Body of pancreas (tissue), 4 donors: ENCODE results near the gene IFNA7. TPM values are rescaled to one million over a fixed set of nuclear protein-coding genes. Genes with fewer than 3 reads are reported as not detected.
A peak's percentile ranks its signal among the peaks of the same experiment; 100 is the strongest.
"Not testable (repeated sequence)": the region's sequence is repeated elsewhere in the genome, so short reads cannot be mapped to it uniquely, and the experiment has no call there.

ENCODE experiments used
- ATAC-seq: fragments of 150-250 bp; one replicate; pipeline ENCODE4 v1.9.1; 2016
- DNase-seq, 4 donors: peaks; one replicate each; pipeline ENCODE4 v3.0.0-alpha.2; 2019
- H3K27ac ChIP-seq, 4 donors: fragments of 200-600 bp; sonication (generic); 1 replicate in 3 of 4; 2 replicates in 1 of 4; pipeline versions ENCODE4 v1.5.1 to v1.6.1; 2016 to 2019; ENCODE audit warnings: mild to moderate bottlenecking in 1 of 4, mixed read lengths in 1 of 4, moderate library complexity in 1 of 4
- H3K27me3 ChIP-seq, 2 donors: fragments of 200-600 bp; sonication (generic); one replicate each; pipeline ENCODE4 v1.6.0; 2016; ENCODE audit warnings: mild to moderate bottlenecking in 1 of 2
- H3K36me3 ChIP-seq, 2 donors: fragments of 200-600 bp; sonication (generic); replicated peaks in 1 of 2; 2 replicates each; pipeline ENCODE4 v1.5.1; 2016; ENCODE audit warnings: low read depth in 2 of 2; ENCODE audit not compliant: insufficient read depth in 1 of 2
- H3K4me1 ChIP-seq: fragments of 200-600 bp; sonication (generic); one replicate; pipeline ENCODE4 v1.6.0; 2016
- H3K4me3 ChIP-seq, 2 donors: fragments of 200-600 bp; sonication (generic); 1 replicate in 1 of 2; 2 replicates in 1 of 2; pipeline ENCODE4 v1.5.1; 2016 to 2019
- H3K9me3 ChIP-seq, 3 donors: fragments of 200-600 bp; sonication (generic); 1 replicate in 2 of 3; 2 replicates in 1 of 3; pipeline ENCODE4 v1.5.1; 2016
- CTCF ChIP-seq, 7 experiments: fragments of 450-650 bp in 4 of 7; fragments of 200-600 bp in 3 of 7; sonication (generic) in 3 of 7; IDR thresholded peaks; one replicate each; pipeline ENCODE4 v1.5.1; 2016 to 2019; ENCODE audit warnings: antibody characterized with exemption in 7 of 7
- POLR2A ChIP-seq, 3 donors: fragments of 450-650 bp; IDR thresholded peaks; one replicate each; pipeline ENCODE4 v1.6.1; 2016; ENCODE audit warnings: antibody characterized with exemption in 3 of 3, mild to moderate bottlenecking in 2 of 3
- WGBS, 2 donors: methylation state at CpG; one replicate each; pipeline ENCODE4 v1.1.5; 2017; 5-methylcytosine and 5-hydroxymethylcytosine counted together
- intact Hi-C: fragments of 100-400 bp; cut with DNase I; formaldehyde crosslinking; loops from one replicate; pipeline ENCODE4 v1.15.1; 2023
- total RNA-seq, 2 donors: library from RNA; depleted of rRNA; stranded (reverse); fragments of >200 nt; gene quantifications; one replicate each; pipeline ENCODE4 v1.1.0, GENCODE V29; 2016

IFNA7 gene
- total RNA-seq, 2 donors from 2014 or later = not detected

GRCh38 chr9:21182810-21183736, 18.9 kb downstream of the IFNA7 start:
- DNase-seq = peak in 2 of 4 donors; percentile 9 to 21
- H3K4me3 ChIP-seq, ATAC-seq, H3K4me1 ChIP-seq, H3K36me3 ChIP-seq, H3K27ac ChIP-seq, intact Hi-C loops, H3K9me3 ChIP-seq, H3K27me3 ChIP-seq: not testable (repeated sequence)
- peak in 4 of 7 experiments; percentile 10 to 30 (median 12) for TF ChIP-seq CTCF (IDR thresholded peaks at IDR 0.05)
- WGBS, 2 donors = 30 to 40% methylated on average over 4 of the region's 4 CpGs

- no peak overlapping the region for H3K27ac ChIP-seq
- WGBS, 2 donors = 80 to 81% methylated on average over 2 of the region's 2 CpGs
- ATAC-seq (no peak), DNase-seq (no peak)
- TF ChIP-seq POLR2A (IDR thresholded peaks at IDR 0.05) = no peak
- no peak for TF ChIP-seq CTCF (IDR thresholded peaks at IDR 0.05)
- no peaks in the 10 kb centered on the region for H3K36me3 ChIP-seq
- H3K27me3 ChIP-seq = no peaks in the 10 kb centered on the region
- no peak overlapping the region for H3K4me3 ChIP-seq
- intact Hi-C loops = no loop called here
- H3K4me1 ChIP-seq = no peaks in the 10 kb centered on the region
- H3K9me3 ChIP-seq = no peaks in the 10 kb centered on the region
Observed at GRCh38 chr9:21174671-21175070, 27.3 kb downstream of the IFNA7 start.

- intact Hi-C loops = no loop called here
- no peaks in the 10 kb centered on the region for H3K27me3 ChIP-seq
- DNase-seq = no peak
- no peaks in the 10 kb centered on the region for H3K9me3 ChIP-seq
- TF ChIP-seq CTCF (IDR thresholded peaks at IDR 0.05) (no peak), POLR2A (IDR thresholded peaks at IDR 0.05) (no peak)
- H3K36me3 ChIP-seq = no peaks in the 10 kb centered on the region
- H3K4me3 ChIP-seq = no peak overlapping the region
- H3K27ac ChIP-seq = no peak overlapping the region
- 71 to 73% methylated on average over 3 of the region's 3 CpGs for WGBS, 2 donors
- no peak for ATAC-seq
- no peaks in the 10 kb centered on the region for H3K4me1 ChIP-seq
Observed at GRCh38 chr9:21172156-21172555, 29.8 kb downstream of the IFNA7 start.

- intact Hi-C loops = no loop called here
- H3K27ac ChIP-seq = no peak overlapping the region
- WGBS, 2 donors = 58 to 69% methylated on average over 1 of the region's 1 CpG
- no peak for DNase-seq
- TF ChIP-seq POLR2A (IDR thresholded peaks at IDR 0.05) (no peak), CTCF (IDR thresholded peaks at IDR 0.05) (no peak)
- ATAC-seq = no peak
- no peaks in the 10 kb centered on the region for H3K9me3 ChIP-seq
- H3K36me3 ChIP-seq = no peaks in the 10 kb centered on the region
- no peaks in the 10 kb centered on the region for H3K27me3 ChIP-seq
- no peaks in the 10 kb centered on the region for H3K4me1 ChIP-seq
- no peak overlapping the region for H3K4me3 ChIP-seq
Observed at GRCh38 chr9:21171351-21171750, 30.7 kb downstream of the IFNA7 start.

GRCh38 chr9:21166560-21166959, 35.4 kb downstream of the IFNA7 start, which contains the start of gene IFNA21:
TSS of gene IFNA21 (minus strand) at chr9:21166660. CDS start at chr9:21166612, 48 bp downstream.
- not testable (repeated sequence) for H3K36me3 ChIP-seq, H3K27me3 ChIP-seq, H3K4me3 ChIP-seq, ATAC-seq, H3K27ac ChIP-seq, H3K9me3 ChIP-seq, H3K4me1 ChIP-seq, DNase-seq
- WGBS, 2 donors = 76 to 86% methylated on average over 2 of the region's 2 CpGs
- intact Hi-C loops = loop anchor here (10.0 kb wide), 1 partner anchor 62 kb away; no protein-coding TSS in a partner anchor
